ENCODE measurements around the gene LYL1.

Gene LYL1

GRCh38 chr19:13057744-13058143, 44.9 kb downstream of the LYL1 start:
- Histone ChIP-seq H4K20me1 (ENCODE audit: control insufficient read depth, insufficient read depth, low read depth, low read length) (no peaks in the 10 kb centered on the region), H3K4me3 (ENCODE audit: low read length) (no peak overlapping the region), H3K9me3 (ENCODE audit: control insufficient read depth, insufficient read depth, low read length) (no peaks in the 10 kb centered on the region), H3K27me3 (ENCODE audit: control insufficient read depth, low read length) (peaks cover 49% of the 10 kb centered on the region), H3K4me1 (ENCODE audit: control insufficient read depth, low read length) (peaks cover 6% of the 10 kb centered on the region), H3K9me2 (replicated peaks; ENCODE audit: control insufficient read depth, low read length) (no peaks in the 10 kb centered on the region), H3K27ac (ENCODE audit: low read depth, low read length) (no peak overlapping the region), H3K79me2 (ENCODE audit: control insufficient read depth, low read length) (no peaks in the 10 kb centered on the region), H3F3A (ENCODE audit: control insufficient read depth, insufficient read depth) (no peaks in the 10 kb centered on the region), H3K36me3 (ENCODE audit: control insufficient read depth, low read length) (no peaks in the 10 kb centered on the region), H3K4me2 (ENCODE audit: low read length) (no peak overlapping the region)
- no peak for TF ChIP-seq CTCF (IDR thresholded peaks at IDR 0.05; ENCODE audit: low read depth, low read length, poor library complexity, severe bottlenecking)
- no peak for TF ChIP-seq EZH2phosphoT487 (IDR thresholded peaks at IDR 0.05; ENCODE audit: borderline replicate concordance, low read length)

GRCh38 chr19:13057147-13057572, 45.5 kb downstream of the LYL1 start:
- Histone ChIP-seq H3F3A (ENCODE audit: control insufficient read depth, insufficient read depth) (no peaks in the 10 kb centered on the region), H3K9me3 (ENCODE audit: control insufficient read depth, insufficient read depth, low read length) (no peaks in the 10 kb centered on the region), H3K27ac (ENCODE audit: low read depth, low read length) (no peak overlapping the region), H3K27me3 (ENCODE audit: control insufficient read depth, low read length) (peaks cover 49% of the 10 kb centered on the region), H3K4me3 (ENCODE audit: low read length) (no peak overlapping the region), H3K79me2 (ENCODE audit: control insufficient read depth, low read length) (no peaks in the 10 kb centered on the region), H3K36me3 (ENCODE audit: control insufficient read depth, low read length) (no peaks in the 10 kb centered on the region), H3K4me2 (ENCODE audit: low read length) (no peak overlapping the region), H3K4me1 (ENCODE audit: control insufficient read depth, low read length) (peaks cover 6% of the 10 kb centered on the region), H4K20me1 (ENCODE audit: control insufficient read depth, insufficient read depth, low read depth, low read length) (no peaks in the 10 kb centered on the region), H3K9me2 (replicated peaks; ENCODE audit: control insufficient read depth, low read length) (no peaks in the 10 kb centered on the region)
- TF ChIP-seq EZH2phosphoT487 (IDR thresholded peaks at IDR 0.05; ENCODE audit: borderline replicate concordance, low read length) (no peak), CTCF (IDR thresholded peaks at IDR 0.05; ENCODE audit: low read depth, low read length, poor library complexity, severe bottlenecking) (no peak)

- Histone ChIP-seq H3K4me2 (ENCODE audit: low read length) (no peak overlapping the region), H3K27ac (ENCODE audit: low read depth, low read length) (no peak overlapping the region)
These were observed 46.5 kb downstream of the LYL1 start for GRCh38 chr19:13056052-13056660.

More at GRCh38 chr19:13056052-13056660, 46.5 kb downstream of the LYL1 start:
- H3K4me1 ChIP-seq (ENCODE audit: control insufficient read depth, low read length): peaks cover 12% of the 10 kb centered on the region
- no peaks in the 10 kb centered on the region for H3K79me2 ChIP-seq (ENCODE audit: control insufficient read depth, low read length)
- no peak for TF ChIP-seq CTCF (IDR thresholded peaks at IDR 0.05; ENCODE audit: low read depth, low read length, poor library complexity, severe bottlenecking)
- TF ChIP-seq EZH2phosphoT487 (IDR thresholded peaks at IDR 0.05; ENCODE audit: borderline replicate concordance, low read length): no peak
- no peaks in the 10 kb centered on the region for H3K9me2 ChIP-seq (replicated peaks; ENCODE audit: control insufficient read depth, low read length)
- no peaks in the 10 kb centered on the region for H3K9me3 ChIP-seq (ENCODE audit: control insufficient read depth, insufficient read depth, low read length)
- no peak overlapping the region for H3K4me3 ChIP-seq (ENCODE audit: low read length)
- H3K27me3 ChIP-seq (ENCODE audit: control insufficient read depth, low read length): peaks cover 49% of the 10 kb centered on the region
- no peaks in the 10 kb centered on the region for H3F3A ChIP-seq (ENCODE audit: control insufficient read depth, insufficient read depth)
- no peaks in the 10 kb centered on the region for H4K20me1 ChIP-seq (ENCODE audit: control insufficient read depth, insufficient read depth, low read depth, low read length)
- no peaks in the 10 kb centered on the region for H3K36me3 ChIP-seq (ENCODE audit: control insufficient read depth, low read length)

Data from DOHH2 (cell line).